AG04449 (cell line): ENCODE data around the gene FAM185A.

Experiments used
- CTCF ChIA-PET: fragments of 350-600 bp; formaldehyde crosslinking; extraction: SDS; loops from one replicate; lab custom pipeline; 2021; ENCODE audit warnings: antibody characterized with exemption; lab: Yijun Ruan, JAX
- POLR2A ChIA-PET: fragments of 400-600, 350-600 bp; formaldehyde crosslinking; extraction: SDS; loops from one replicate; lab custom pipeline; 2020; ENCODE audit warnings: antibody characterized with exemption, inconsistent platforms; lab: Yijun Ruan, JAX
- DNase-seq: peaks from one replicate; pipeline ENCODE4 v3.0.0-alpha.2; 2010; ENCODE audit warnings: low read depth, low spot score
- H3K4me3 ChIP-seq: 2 replicates; pipeline ENCODE4 v1.5.1; 2011; ENCODE audit warnings: low read depth, mild to moderate bottlenecking, control low read depth, low read length
- CTCF ChIP-seq: IDR thresholded peaks from one replicate; pipeline ENCODE4 v1.5.1; 2011; ENCODE audit warnings: mild to moderate bottlenecking, moderate library complexity, low read length, control low read depth, inconsistent platforms; ENCODE audit not compliant: insufficient read depth; ENCODE audit errors: missing control alignments

FAM185A gene

GRCh38 chr7:102842284-102842683 is 93.5 kb downstream of the FAM185A start:
- POLR2A ChIA-PET: no interaction called here
- no peak for DNase-seq
- H3K4me3 ChIP-seq: no peak overlapping the region
- TF ChIP-seq CTCF: no peak
- CTCF ChIA-PET: no interaction called here

GRCh38 chr7:102843850-102844249 is 95.1 kb downstream of the FAM185A start:
- H3K4me3 ChIP-seq: no peak overlapping the region
- ChIA-PET CTCF (interaction anchor here (1.0 kb wide), 1 partner anchor 218 kb away, joined by 3 read pairs; no protein-coding TSS in a partner anchor), POLR2A (no interaction called here)
- no peak for TF ChIP-seq CTCF
- DNase-seq: no peak

GRCh38 chr7:102845346-102845745 is 96.5 kb downstream of the FAM185A start:
- POLR2A ChIA-PET: no interaction called here
- CTCF ChIA-PET: no interaction called here
- no peak for DNase-seq
- no peak for TF ChIP-seq CTCF
- no peak overlapping the region for H3K4me3 ChIP-seq

- DNase-seq: no peak
- POLR2A ChIA-PET: no interaction called here
Observed at GRCh38 chr7:102849079-102849478, 100.3 kb downstream of the FAM185A start.

GRCh38 chr7:102849538-102849937 is 100.7 kb downstream of the FAM185A start:
- DNase-seq: no peak
- POLR2A ChIA-PET: no interaction called here
- no peak overlapping the region for H3K4me3 ChIP-seq
- CTCF ChIA-PET: no interaction called here
- no peak for TF ChIP-seq CTCF

More at GRCh38 chr7:102849079-102849478, 100.3 kb downstream of the FAM185A start:
- CTCF ChIA-PET: no interaction called here
- no peak overlapping the region for H3K4me3 ChIP-seq
- TF ChIP-seq CTCF: no peak

GRCh38 chr7:102856036-102856435 is 107.2 kb downstream of the FAM185A start:
- TF ChIP-seq CTCF: no peak
- no peak for DNase-seq
- ChIA-PET CTCF (interaction anchor here (0.7 kb wide), 1 partner anchor 33 kb away, joined by 3 read pairs; no protein-coding TSS in a partner anchor), POLR2A (no interaction called here)
- no peak overlapping the region for H3K4me3 ChIP-seq
